ENCODE measurements around the gene PLPPR5.

Gene PLPPR5

GRCh38 chr1:98921817-98922216 lies 82.8 kb downstream of the PLPPR5 start:
- DNase-seq (ENCODE audit: low read depth): no peak
- H3K4me3 ChIP-seq (ENCODE audit: low read depth, low read length): no peak overlapping the region
- TF ChIP-seq, protein P1, sequence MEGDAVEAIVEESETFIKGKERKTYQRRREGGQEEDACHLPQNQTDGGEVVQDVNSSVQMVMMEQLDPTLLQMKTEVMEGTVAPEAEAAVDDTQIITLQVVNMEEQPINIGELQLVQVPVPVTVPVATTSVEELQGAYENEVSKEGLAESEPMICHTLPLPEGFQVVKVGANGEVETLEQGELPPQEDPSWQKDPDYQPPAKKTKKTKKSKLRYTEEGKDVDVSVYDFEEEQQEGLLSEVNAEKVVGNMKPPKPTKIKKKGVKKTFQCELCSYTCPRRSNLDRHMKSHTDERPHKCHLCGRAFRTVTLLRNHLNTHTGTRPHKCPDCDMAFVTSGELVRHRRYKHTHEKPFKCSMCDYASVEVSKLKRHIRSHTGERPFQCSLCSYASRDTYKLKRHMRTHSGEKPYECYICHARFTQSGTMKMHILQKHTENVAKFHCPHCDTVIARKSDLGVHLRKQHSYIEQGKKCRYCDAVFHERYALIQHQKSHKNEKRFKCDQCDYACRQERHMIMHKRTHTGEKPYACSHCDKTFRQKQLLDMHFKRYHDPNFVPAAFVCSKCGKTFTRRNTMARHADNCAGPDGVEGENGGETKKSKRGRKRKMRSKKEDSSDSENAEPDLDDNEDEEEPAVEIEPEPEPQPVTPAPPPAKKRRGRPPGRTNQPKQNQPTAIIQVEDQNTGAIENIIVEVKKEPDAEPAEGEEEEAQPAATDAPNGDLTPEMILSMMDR (IDR thresholded peaks at IDR 0.05; ENCODE audit: insufficient read depth, low read depth, low read length, missing control alignments): no peak

GRCh38 chr1:98920441-98921110 lies 84.1 kb downstream of the PLPPR5 start:
- no peak overlapping the region for H3K4me3 ChIP-seq (ENCODE audit: low read depth, low read length)
- TF ChIP-seq, protein P1 (IDR thresholded peaks at IDR 0.05; ENCODE audit: insufficient read depth, low read depth, low read length, missing control alignments): no peak
- no peak for DNase-seq (ENCODE audit: low read depth)

- no peak for DNase-seq (ENCODE audit: low read depth)
- no peak overlapping the region for H3K4me3 ChIP-seq (ENCODE audit: low read depth, low read length)
- TF ChIP-seq, protein P1 (IDR thresholded peaks at IDR 0.05; ENCODE audit: insufficient read depth, low read depth, low read length, missing control alignments): no peak
These were observed 85.0 kb downstream of the PLPPR5 start for GRCh38 chr1:98919652-98920051.

GRCh38 chr1:98919211-98919610 lies 85.5 kb downstream of the PLPPR5 start:
- TF ChIP-seq, protein P1 (IDR thresholded peaks at IDR 0.05; ENCODE audit: insufficient read depth, low read depth, low read length, missing control alignments): no peak
- no peak overlapping the region for H3K4me3 ChIP-seq (ENCODE audit: low read depth, low read length)
- no peak for DNase-seq (ENCODE audit: low read depth)

- no peak overlapping the region for H3K4me3 ChIP-seq (ENCODE audit: low read depth, low read length)
- no peak for DNase-seq (ENCODE audit: low read depth)
- TF ChIP-seq, protein P1 (IDR thresholded peaks at IDR 0.05; ENCODE audit: insufficient read depth, low read depth, low read length, missing control alignments): no peak
These were observed 90.1 kb downstream of the PLPPR5 start for GRCh38 chr1:98914547-98914946.

GRCh38 chr1:98910827-98911226 lies 93.8 kb downstream of the PLPPR5 start:
- TF ChIP-seq, protein P1 (IDR thresholded peaks at IDR 0.05; ENCODE audit: insufficient read depth, low read depth, low read length, missing control alignments): no peak
- no peak overlapping the region for H3K4me3 ChIP-seq (ENCODE audit: low read depth, low read length)
- no peak for DNase-seq (ENCODE audit: low read depth)

GRCh38 chr1:98908980-98909379 lies 95.7 kb downstream of the PLPPR5 start:
- no peak overlapping the region for H3K4me3 ChIP-seq (ENCODE audit: low read depth, low read length)
- TF ChIP-seq, protein P1 (IDR thresholded peaks at IDR 0.05; ENCODE audit: insufficient read depth, low read depth, low read length, missing control alignments): no peak
- DNase-seq (ENCODE audit: low read depth): no peak
